Upper lobe of left lung (tissue), 6 donors: ENCODE measurements around the gene SBK2. TPM values are rescaled to one million over a fixed set of nuclear protein-coding genes. Genes with fewer than 3 reads are reported as not detected.
A peak's percentile ranks its signal among the peaks of the same experiment; 100 is the strongest.

Experiments used
- ATAC-seq, 2 donors: fragments of 200-7000 bp; cut with Tn5 transposase; one replicate each; pipeline ENCODE4 v1.9.1; 2022; ENCODE audit warnings: mild to moderate bottlenecking in 2 of 2, moderate library complexity in 2 of 2; ENCODE audit not compliant: low FRiP score in 2 of 2
- DNase-seq, 2 donors: peaks; one replicate each; pipeline ENCODE4 v3.0.0-alpha.2; 2019 to 2020
- H3K27ac ChIP-seq, 4 donors: fragments of 200-600 bp; sonication (generic); one replicate each; pipeline ENCODE4 v1.5.1; 2016 to 2019
- H3K27me3 ChIP-seq, 4 donors: fragments of 200-600 bp; sonication (generic); one replicate each; pipeline ENCODE4 v1.5.1; 2017 to 2019
- H3K36me3 ChIP-seq, 4 donors: fragments of 200-600 bp; sonication (generic); one replicate each; pipeline ENCODE4 v1.5.1; 2016 to 2019
- H3K4me1 ChIP-seq, 4 donors: fragments of 200-600 bp; sonication (generic); one replicate each; pipeline ENCODE4 v1.5.1; 2018 to 2019
- H3K4me3 ChIP-seq, 4 donors: fragments of 200-600 bp; sonication (generic); one replicate each; pipeline ENCODE4 v1.5.1; 2017 to 2019; ENCODE audit warnings: mild to moderate bottlenecking in 2 of 4, moderate library complexity in 1 of 4
- H3K9me3 ChIP-seq, 4 donors: fragments of 200-600 bp; sonication (generic); one replicate each; pipeline ENCODE4 v1.5.1; 2018 to 2019
- CTCF ChIP-seq, 6 experiments: fragments of 450-650 bp in 4 of 6; fragments of 200-600 bp in 2 of 6; sonication (generic) in 2 of 6; IDR thresholded peaks; one replicate each; pipeline ENCODE4 v1.5.1; 2016 to 2019; ENCODE audit warnings: antibody characterized with exemption in 6 of 6
- EP300 ChIP-seq, 4 donors: sonication (generic); formaldehyde crosslinking; IDR thresholded peaks; one replicate each; pipeline ENCODE4 v1.5.1; 2017; ENCODE audit warnings: antibody characterized with exemption in 4 of 4, control low read depth in 2 of 4
- POLR2A ChIP-seq, 4 donors: fragments of 450-650 bp; IDR thresholded peaks; one replicate each; pipeline ENCODE4 v1.5.1; 2016 to 2017; ENCODE audit warnings: antibody characterized with exemption in 4 of 4, mild to moderate bottlenecking in 2 of 4
- POLR2AphosphoS5 ChIP-seq, 2 donors: sonication (generic); formaldehyde crosslinking; IDR thresholded peaks; one replicate each; pipeline ENCODE4 v1.5.1; 2017; ENCODE audit warnings: antibody characterized with exemption in 2 of 2
- WGBS, 2 donors: methylation state at CpG; one replicate each; pipeline ENCODE4 v1.1.5; 2017 to 2018; 5-methylcytosine and 5-hydroxymethylcytosine counted together
- total RNA-seq, 6 donors: library from RNA; depleted of rRNA in 4 of 6; stranded (reverse); fragments of >200 nt in 4 of 6; gene quantifications; one replicate each; pipeline versions ENCODE4 v1.1.0 to v1.2.1, GENCODE V29; 2016 to 2021
- donor health status: DM: no; HTN: no; CAD: no; lungs with moderate emphysema.
- donor health status: DM: no; HTN: yes; CAD: no; lungs with severe emphysema.

Gene SBK2
- total RNA-seq, 6 donors from 2014 or later = not detected

- ATAC-seq = no peak
Observed at GRCh38 chr19:55504252-55504603, 32.7 kb downstream of the SBK2 start.

GRCh38 chr19:55503502-55504251, 33.3 kb downstream of the SBK2 start:
- peak overlapping the region; percentile 34 to 71 (median 50) for H3K4me3 ChIP-seq
- no peaks in the 10 kb centered on the region for H3K9me3 ChIP-seq
- H3K27ac ChIP-seq = peak overlapping the region; percentile 57 to 79 (median 70)
- no peaks in the 10 kb centered on the region for H3K27me3 ChIP-seq
- TF ChIP-seq POLR2A (IDR thresholded peaks at IDR 0.05) (no peak), EP300 (IDR thresholded peaks at IDR 0.05) (no peak), CTCF (IDR thresholded peaks at IDR 0.05) (peak; percentile 97 to 99 (median 98)), POLR2AphosphoS5 (IDR thresholded peaks at IDR 0.05) (peak in 1 of 2 donors; percentile 18)
- peaks cover 4 to 11% (median 7%) of the 10 kb centered on the region in 4 donors for H3K4me1 ChIP-seq
- DNase-seq (peak; percentile 90 to 99), ATAC-seq (peak; percentile 95 to 97)
- H3K36me3 ChIP-seq = no peaks in the 10 kb centered on the region
- 14 to 24% methylated on average over 34 to 51 of the region's 64 CpGs for WGBS, 2 donors

More at GRCh38 chr19:55504252-55504603, 32.7 kb downstream of the SBK2 start:
- H3K4me3 ChIP-seq = peak overlapping the region in 3 of 4 donors; percentile 48 to 71 (median 51)
- no peaks in the 10 kb centered on the region for H3K9me3 ChIP-seq
- peak overlapping the region in 2 of 4 donors; percentile 73 to 79 for H3K27ac ChIP-seq
- 29% methylated on average over 13 of the region's 13 CpGs for WGBS, 2 donors
- no peak for DNase-seq
- H3K27me3 ChIP-seq = no peaks in the 10 kb centered on the region
- no peak for TF ChIP-seq EP300 (IDR thresholded peaks at IDR 0.05)
- H3K36me3 ChIP-seq = no peaks in the 10 kb centered on the region
- H3K4me1 ChIP-seq = peaks cover 4 to 11% (median 7%) of the 10 kb centered on the region in 4 donors

- H3K4me3 ChIP-seq = peak overlapping the region in 1 of 4 donors; percentile 48
- H3K27ac ChIP-seq = no peak overlapping the region
- H3K4me1 ChIP-seq = peaks cover 4 to 11% (median 7%) of the 10 kb centered on the region in 4 donors
- no peak for TF ChIP-seq POLR2A (IDR thresholded peaks at IDR 0.05)
- TF ChIP-seq POLR2AphosphoS5 (IDR thresholded peaks at IDR 0.05) = no peak
- TF ChIP-seq CTCF (IDR thresholded peaks at IDR 0.05) = no peak
- no peak for TF ChIP-seq EP300 (IDR thresholded peaks at IDR 0.05)
- ATAC-seq = no peak
- DNase-seq = no peak
- no peaks in the 10 kb centered on the region for H3K36me3 ChIP-seq
- no peaks in the 10 kb centered on the region for H3K9me3 ChIP-seq
- H3K27me3 ChIP-seq = no peaks in the 10 kb centered on the region
- 79 to 89% methylated on average over 17 of the region's 17 CpGs for WGBS, 2 donors
Observed at GRCh38 chr19:55503157-55503501, 33.8 kb downstream of the SBK2 start.

GRCh38 chr19:55502197-55502952, 34.6 kb downstream of the SBK2 start:
- DNase-seq = no peak
- Histone ChIP-seq H3K27me3 (no peaks in the 10 kb centered on the region), H3K27ac (no peak overlapping the region), H3K9me3 (no peaks in the 10 kb centered on the region), H3K36me3 (no peaks in the 10 kb centered on the region), H3K4me1 (peaks cover 4 to 11% (median 7%) of the 10 kb centered on the region in 4 donors), H3K4me3 (no peak overlapping the region)
- WGBS, 2 donors = 92 to 93% methylated on average over 9 of the region's 9 CpGs
- ATAC-seq = no peak
- TF ChIP-seq EP300 (IDR thresholded peaks at IDR 0.05) = no peak
- no peak for TF ChIP-seq CTCF (IDR thresholded peaks at IDR 0.05)
- no peak for TF ChIP-seq POLR2A (IDR thresholded peaks at IDR 0.05)
- TF ChIP-seq POLR2AphosphoS5 (IDR thresholded peaks at IDR 0.05) = no peak

- DNase-seq = peak in 1 of 2 donors; percentile 66
- ATAC-seq = no peak
- H3K27me3 ChIP-seq = no peaks in the 10 kb centered on the region
Observed at GRCh38 chr19:55500368-55500952, 36.5 kb downstream of the SBK2 start.

More at GRCh38 chr19:55500368-55500952, 36.5 kb downstream of the SBK2 start:
- H3K9me3 ChIP-seq = no peaks in the 10 kb centered on the region
- H3K4me3 ChIP-seq = no peak overlapping the region
- WGBS, 2 donors = 90 to 92% methylated on average over 22 to 26 of the region's 26 CpGs
- H3K27ac ChIP-seq = no peak overlapping the region
- no peaks in the 10 kb centered on the region for H3K36me3 ChIP-seq
- peaks cover 4 to 11% (median 7%) of the 10 kb centered on the region in 4 donors for H3K4me1 ChIP-seq
- TF ChIP-seq EP300 (IDR thresholded peaks at IDR 0.05) (no peak), CTCF (IDR thresholded peaks at IDR 0.05) (no peak)
